Glomerular endothelial cell (primary cell): ENCODE measurements around the gene PREX1. TPM values are rescaled to one million over a fixed set of nuclear protein-coding genes. Genes with fewer than 3 reads are reported as not detected.

Experiments used
- DNase-seq: peaks from one replicate; pipeline ENCODE4 v3.0.0-alpha.2; 2011; ENCODE audit warnings: low read depth, low spot score; ENCODE audit errors: extremely low read depth
- total RNA-seq: library from RNA; depleted of rRNA; stranded (reverse); fragments of >200 nt; gene quantifications from 2 replicates; pipeline ENCODE4 v1.2.3, GENCODE V29; 2015

The PREX1 gene
- total RNA-seq, 1 donor from 2014 or later: 105 TPM

DNA sequence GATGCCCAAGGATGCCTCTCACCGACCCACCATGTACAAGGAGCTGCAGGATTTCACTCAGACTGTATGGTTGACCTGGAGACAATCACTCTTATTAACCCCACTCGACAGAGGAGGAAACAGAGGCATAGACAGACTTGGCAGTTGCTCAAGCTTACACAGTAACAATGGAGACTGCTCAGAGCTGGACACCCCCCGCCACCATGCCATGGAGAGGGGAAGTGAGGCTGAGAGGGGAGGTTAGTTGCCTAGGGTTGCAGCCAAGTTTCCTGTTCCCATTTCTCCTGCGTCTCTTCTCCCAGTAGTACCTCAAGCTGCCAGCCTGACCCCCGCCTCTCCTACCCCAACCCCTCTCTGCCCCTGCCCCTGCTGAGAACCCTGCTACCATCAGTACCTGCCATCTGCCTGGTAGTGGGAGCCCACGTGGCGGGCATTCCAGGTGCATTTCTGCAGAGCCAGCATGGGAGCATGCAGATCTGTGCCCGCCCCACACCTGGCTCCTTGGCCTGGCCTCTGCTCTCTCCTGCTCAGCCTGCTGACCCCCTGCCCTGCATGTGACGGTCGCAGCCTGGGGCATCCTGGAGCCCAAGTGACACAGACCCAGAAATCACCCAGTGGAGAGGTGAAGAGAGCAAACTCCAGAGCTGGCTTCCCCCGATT lies 157.7 kb downstream of the PREX1 start:
- no peak for DNase-seq

DNA sequence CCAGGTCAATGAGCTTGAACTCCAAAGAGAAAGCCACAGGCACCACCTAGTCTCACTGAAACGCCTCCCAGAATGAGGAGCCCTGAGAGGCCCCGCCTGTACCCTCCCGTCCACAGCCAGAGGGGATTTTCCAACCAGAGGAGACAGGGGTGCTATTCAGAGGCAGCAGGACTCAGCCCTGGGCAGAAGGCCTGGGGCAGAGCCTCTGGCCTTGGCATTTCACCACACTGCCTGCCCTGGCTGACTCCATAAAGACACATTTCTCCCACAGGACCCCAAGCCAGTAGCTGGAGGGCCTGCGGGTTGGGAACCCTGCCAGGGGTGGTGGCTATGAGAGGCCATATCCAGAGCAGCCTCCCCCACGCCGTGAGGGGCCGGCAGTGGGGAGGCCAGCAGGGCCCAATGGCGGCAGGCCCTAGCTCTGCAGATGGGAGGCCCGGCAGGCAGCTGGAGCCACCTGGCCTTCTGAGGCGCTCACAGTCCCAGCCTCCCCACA lies 159.3 kb downstream of the PREX1 start:
- no peak for DNase-seq

DNA sequence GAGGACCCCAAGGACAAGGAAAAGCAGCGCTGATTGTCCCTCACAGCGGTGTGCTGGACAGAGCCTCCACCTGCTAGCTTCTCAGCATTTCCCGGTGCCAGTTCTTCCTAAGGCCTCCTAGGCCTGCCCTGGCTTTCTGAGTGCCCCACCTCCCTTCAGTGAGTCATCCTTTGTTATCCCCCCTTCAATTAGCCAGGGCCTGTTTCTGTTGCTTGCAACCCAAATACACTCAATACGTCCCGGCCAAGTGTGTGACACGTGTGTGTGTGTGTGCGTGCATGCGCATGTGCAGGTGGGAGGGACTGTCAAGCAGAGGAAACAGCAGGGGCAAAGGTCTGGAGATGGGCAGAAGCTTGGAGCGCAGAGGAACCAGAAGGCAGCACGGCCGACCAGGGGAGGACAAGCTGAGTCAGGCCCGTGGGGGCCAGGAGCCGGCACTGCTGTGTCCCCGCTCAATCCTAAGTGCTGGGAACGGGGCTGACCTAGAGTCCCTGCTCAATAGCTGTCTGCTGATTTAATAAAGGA lies 159.8 kb downstream of the PREX1 start:
- DNase-seq: no peak

DNA sequence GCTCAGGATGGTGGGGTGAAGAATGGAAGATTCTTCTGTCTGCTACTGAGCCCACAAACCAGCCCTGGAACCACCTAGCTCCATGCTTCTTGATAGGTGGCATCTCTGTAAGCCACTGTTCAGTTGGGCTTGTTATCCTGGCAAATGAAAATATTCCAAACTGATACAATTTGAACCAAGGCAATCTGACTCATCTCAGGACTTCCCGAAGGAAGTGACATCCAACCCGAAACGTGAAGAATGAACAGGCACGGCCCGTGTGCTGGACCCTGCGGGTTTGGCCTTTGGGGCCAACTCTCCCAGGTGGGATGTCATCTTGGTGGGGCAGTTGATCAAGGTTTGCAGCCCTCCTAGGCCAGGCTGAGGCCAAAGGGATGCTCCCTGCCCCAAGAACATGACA lies 160.3 kb downstream of the PREX1 start:
- no peak for DNase-seq

DNA sequence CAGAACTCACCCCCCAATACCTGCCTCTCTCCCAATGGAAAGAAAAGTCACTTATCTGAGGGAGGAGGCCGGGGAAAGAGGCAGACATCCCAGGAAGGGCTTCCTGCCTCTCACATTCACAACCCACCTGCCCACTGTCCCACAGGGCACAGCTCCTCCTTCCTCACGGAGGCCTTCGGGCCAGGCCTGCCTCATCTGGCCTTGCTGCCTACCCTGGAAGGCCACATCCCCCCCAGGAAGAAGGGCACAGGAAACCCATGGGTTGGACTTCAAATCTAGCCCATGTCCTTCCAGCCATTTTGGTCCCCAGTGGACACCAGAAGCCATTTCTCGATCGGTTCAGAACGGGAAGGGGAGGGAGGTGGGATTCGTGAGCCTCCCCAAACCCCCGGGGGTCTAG lies 162.0 kb downstream of the PREX1 start:
- no peak for DNase-seq

DNA sequence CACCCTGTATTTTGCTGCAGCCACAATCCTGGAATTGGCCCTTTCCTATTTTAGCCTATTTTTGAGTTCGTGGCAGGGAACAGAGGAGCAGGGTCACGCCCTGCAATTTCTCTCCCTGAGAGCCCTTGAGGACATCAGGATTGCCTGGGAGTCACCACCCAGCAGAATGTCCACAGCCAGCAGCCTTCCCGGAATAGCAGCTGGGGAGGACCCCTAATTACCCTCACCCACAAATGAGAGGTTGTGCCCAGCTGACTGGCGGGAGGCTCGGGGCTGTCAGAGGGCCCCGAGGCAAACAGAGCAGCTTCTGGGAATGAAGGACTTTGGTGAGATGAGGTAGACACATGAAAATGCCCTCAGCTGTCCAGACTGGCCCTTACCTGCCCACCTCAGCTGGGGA lies 165.1 kb downstream of the PREX1 start:
- DNase-seq: no peak

DNA sequence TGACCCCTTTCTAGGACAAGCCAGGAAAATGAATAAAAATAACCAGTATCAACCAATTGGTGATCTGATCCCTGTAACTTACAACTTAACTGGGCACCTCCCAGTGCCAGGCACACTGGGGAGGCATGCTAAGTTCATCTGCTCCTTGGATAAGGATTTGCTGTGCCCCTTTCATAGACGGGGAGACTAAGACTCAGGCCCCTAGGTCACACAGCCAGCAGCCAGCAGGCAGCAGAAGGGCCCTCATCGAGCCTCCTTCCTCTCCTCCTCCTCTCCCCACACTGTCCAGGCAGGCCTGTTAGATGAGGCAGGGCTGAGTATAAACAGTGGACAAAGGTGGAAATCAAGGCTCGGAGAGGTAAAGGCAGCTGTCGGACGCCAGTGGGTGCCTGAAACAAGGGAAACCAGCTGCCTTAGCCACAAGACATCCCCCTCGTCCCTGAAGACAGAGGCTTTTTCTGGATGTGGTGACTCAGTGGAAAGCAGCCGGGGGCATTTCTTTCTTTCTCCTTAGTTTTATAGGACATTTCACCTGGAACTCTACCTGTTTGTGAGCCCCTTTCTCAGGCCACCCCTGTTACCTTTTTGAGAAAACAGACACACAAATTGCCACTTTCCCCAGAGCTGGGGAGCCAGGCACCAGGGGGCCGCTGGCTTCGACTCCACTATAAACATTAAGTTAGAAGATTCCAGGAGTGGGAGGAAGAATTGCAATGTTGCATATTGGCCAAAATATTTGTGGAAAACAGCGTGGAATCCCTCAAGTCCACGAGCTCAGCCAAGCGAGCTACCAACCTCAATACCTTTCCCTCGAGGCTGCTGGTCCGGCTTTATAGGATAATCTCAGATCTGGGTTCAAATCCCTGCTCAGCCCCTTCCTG lies 166.0 kb downstream of the PREX1 start:
- DNase-seq: no peak

DNA sequence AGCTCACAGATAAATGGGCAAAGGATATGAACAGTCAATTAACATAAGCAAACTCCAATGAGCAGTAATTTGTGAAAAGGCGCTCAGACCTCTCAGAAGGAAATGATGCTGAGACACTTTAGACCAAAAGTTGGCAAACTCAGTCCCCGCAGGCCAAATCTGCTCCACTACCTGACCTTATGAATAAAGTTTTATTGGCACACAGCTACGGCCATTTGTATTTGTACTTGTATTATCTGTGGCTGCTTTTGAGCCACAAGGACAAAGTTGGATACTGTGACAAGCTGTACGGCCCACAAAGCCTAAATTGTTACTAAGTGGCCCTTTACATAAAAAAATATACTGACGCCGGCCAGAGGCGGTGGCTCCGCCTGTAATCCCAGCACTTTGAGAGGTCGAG lies 167.0 kb downstream of the PREX1 start:
- no peak for DNase-seq

DNA sequence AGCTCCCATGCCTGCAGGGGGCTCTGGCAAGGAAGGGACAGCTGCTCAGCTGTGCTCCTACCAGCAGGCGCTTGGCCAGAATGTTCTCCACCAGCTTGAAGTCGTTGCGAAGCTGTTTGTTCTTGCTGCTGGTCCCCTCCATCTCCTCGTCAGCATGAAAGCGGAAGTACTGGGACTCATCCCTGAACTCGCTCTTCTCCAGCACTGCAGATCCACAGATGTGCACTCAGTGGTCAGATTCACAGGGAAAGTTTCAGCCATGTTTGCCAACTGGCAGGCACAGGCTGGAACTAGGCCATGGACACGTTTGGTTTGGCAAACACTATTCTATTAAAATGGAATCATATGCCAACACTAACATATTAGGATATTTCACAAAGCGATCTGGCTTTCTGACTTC lies 167.9 kb downstream of the PREX1 start:
- DNase-seq: no peak

DNA sequence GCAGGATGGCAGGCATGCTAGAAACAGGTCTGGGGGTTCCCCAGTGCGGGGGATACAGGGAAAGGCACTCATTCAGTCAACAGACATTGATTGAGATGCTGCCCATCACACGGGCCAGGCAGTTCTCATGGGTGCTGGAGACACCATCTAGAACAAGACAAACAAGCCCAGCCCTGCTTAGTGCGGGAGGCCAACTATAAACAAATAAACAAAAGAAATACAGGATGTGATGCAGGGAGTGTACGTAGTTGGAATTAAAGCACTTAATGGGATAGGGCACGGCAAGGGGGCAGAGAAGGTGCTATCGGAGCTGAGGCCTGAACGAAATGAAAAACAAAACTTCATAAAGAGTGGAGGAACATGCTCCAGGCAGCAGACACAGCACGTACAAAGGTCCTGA lies 169.3 kb downstream of the PREX1 start:
- no peak for DNase-seq

DNA sequence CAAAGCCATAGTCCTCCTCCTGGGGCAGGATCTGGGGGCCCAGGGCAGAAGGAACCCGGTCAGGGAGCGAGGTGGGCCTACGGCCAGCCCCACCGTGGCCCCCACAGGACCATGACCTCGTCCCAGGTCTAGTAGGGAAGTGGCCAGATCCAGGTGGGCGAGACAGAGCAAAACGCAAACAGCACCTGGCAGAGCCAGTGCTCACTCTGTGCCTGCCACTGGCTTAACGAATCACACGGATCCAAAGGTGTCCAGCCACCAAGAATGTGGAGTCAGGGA lies 169.7 kb downstream of the PREX1 start:
- no peak for DNase-seq

DNA sequence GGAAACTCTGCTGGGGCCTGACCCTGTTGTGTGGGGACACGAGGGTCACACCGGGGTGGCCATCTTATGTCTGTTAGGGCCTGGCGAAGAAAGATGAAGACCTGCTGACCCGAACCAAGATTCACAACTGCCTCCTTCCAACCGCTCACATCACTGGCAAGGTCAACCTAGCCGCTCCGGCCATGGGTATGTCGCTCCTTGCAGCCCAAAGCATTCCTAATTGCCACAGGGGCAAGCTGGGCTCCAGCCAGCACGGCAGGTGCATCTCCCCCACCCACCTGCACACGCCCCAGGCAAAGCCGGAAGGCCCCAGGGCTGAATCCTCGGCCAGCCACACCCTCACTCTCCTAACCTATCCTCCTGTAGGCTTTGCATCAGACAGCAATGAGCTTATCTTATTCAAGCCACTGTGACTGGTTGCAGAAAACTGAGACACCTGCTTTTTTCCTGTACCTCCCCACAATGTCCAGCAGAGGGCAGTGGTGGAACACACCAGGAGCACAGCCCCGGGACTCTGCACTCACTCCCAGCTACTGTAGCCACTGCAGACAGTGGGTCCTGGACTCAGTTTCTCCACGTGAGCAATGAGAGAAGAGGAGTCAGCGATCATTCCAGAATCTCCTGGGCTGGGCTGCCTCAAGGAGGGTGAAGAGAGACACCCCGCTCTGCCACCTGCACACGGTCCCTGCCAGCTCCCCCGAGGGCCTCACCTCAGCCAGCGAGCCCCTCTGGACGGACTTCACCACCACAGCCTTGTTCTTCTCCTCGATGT lies 170.2 kb downstream of the PREX1 start:
- DNase-seq: no peak

DNA sequence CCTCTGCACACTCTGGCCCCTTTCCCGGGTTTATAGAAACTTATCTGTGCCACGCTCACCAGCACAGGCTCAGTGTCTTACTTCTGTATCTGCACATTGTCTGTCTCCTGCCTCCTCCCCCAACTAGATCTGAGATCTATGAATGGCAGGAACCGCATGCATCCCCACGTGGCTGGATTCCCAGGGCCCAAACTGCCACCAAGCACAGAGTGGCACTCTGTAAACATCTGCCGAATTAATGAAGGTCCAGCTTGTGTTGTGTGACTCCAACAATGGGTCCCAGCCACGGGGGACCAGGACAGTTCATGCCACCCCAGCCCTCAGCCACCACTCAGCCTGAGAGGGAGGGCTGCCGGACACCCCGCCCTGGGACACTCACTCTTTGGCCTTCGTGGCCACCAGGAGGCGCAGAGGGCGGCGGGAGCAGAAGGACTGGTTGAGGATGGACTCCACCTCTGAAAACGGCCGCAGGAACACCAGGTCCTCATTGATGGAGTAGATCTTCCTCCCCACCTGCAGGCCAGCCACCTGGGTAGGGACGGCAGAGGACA lies 171.1 kb downstream of the PREX1 start:
- no peak for DNase-seq

DNA sequence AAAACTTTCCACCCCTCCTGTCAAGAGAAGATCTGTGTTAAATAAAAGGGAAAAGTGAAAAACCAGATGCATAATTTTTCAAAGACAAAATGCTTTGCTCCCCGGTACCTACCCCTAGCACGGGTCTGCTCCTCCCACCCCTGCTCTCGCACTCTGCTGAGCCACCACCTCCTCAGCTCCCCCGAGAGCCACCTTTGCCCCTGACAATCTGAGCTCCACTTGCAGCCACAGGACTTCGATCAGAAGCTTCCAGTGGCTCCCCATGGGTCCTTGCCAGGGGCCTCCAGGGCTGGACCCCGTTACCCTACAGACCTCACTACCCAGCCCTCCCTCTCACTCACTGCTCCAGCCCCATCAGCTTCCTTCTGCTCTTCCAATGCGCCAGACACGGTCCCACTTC lies 171.7 kb downstream of the PREX1 start:
- DNase-seq: no peak

DNA sequence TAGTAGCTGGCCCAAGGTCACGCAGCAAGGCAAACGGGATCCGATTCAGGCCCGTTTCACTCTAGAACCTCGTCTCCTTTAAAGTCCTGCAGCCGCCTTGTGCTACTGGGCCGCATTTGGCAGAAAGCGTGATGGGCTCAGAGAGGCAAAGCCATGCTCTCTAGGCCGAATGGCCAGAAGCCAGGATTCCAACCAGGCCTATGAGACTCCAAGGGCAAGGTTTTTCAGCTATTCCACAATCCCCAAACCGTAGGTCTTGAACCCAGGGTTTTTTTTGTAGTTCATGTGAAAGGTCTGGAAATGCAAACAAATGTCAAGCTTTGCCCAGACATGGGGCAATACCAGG lies 174.1 kb downstream of the PREX1 start:
- no peak for DNase-seq

DNA sequence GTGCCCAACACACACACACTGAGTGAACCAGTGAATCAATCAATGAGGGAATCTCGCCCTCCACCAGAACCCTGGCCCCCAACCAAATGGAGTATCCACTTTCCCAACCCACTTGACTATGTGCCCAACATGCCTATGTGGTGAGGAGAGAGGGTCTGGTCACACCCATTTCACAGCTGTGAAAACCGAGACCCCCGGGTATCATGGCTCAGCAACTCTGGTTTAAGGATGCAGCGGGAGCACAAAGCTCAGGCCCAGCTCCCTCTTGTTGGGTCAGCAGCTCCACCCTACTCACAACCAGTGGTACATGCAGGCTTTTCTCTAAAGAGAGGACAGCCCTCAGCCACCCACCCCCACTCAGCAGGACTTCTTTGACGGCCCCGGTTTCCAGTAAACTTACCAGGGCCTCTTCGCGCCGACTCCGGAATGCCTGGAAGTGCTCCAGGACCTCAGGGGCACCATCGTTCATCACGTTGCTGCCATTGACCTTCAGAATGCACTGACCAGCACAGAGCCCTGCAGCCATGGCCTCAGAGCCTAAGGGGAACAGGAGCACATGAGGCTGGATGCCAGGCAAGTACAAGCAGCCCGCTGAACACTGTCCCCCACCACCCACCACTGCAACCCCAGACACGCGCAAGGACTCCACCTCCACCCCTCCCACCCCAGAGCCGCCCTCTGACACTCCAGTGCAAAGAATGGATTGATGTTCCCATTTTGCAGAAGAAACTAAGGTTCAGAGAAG lies 174.7 kb downstream of the PREX1 start:
- no peak for DNase-seq

DNA sequence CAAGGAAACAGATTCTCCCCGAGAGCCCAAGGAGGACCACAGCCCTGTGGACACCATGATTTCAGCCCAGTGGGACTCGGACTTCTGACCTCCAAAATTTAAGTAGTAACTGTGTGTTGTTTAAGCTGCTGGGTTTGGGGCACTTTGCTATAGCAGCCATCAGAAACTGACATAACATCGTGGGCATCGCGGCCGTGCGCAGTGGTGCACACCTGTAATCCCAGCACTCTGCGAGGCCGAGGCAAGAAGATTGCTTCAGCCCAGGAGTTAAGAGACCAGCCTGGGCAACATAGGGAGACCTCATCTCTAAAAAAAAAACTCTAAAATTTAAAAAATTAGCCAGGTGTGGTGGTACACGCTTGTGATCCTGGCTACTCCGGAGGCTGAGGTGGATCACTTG lies 175.8 kb downstream of the PREX1 start:
- DNase-seq: no peak

DNA sequence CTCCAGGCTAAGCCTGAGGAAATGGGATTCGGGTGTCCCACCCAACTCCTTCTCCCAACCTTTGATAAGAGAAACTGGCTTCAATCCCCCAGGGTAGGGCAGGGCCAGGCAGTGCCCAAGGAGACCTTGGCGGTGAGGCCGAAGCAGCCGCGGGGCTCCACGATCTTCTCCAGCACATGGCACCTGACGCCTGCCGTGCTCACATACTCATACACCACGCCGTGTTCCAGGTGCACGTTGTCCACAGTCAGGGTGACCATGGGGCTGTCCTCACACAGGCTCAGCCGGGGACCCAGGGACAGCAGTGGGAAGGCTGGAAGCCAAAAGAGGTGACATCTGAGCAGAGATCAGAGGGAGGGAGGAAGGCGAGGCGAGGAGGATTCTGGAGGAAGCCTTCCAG lies 176.5 kb downstream of the PREX1 start:
- no peak for DNase-seq

DNA sequence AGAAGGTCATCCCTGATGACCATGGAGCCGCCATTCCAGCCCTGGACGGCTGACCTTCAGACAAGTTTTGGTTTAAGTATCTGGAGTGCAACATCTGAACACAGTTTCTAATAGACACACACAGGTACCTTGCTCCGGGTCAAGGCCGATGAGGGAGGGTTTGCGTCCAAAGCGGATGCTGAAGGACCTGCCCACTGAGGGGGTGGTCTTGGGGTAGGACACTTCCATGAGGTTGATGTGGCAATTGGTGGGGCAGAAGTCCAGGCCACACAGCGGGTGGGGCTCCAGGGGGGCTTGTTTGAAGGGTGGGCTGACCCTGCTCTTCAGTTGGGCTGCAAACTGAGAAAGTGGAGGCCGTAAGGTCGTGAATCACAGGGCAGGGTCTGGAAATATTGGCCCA lies 177.9 kb downstream of the PREX1 start:
- no peak for DNase-seq

DNA sequence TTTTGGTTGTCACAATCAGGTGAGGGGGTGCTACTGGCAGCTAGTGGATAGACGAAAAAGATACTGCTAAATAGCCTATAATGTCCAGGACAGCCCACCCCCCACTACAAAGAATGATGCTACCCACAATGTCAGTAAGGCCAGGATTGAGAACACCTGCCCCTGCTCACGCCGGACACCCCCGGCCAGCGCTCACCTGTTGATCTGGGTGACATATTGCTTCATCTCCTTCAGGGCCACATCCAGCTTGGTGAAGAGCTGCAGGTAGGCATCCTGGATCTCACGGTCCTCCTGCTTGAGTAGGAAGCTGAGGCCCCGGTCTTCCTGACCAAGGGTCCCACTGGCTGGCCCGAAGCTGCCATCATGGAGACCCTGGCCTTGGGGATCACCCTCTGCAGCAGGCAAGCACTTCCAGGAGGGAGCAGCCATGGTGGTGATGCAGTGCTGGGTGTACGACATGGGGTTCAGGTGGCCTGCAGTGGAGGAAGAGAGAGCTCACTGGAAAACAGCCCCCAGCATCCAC lies 178.6 kb downstream of the PREX1 start:
- DNase-seq: no peak
